ENCODE measurements around the gene SEC23B. TPM values are rescaled to one million over a fixed set of nuclear protein-coding genes. Genes with fewer than 3 reads are reported as not detected.

SEC23B gene
- total RNA-seq, 1 experiment from 2014 or later = 85.8 TPM

DNA sequence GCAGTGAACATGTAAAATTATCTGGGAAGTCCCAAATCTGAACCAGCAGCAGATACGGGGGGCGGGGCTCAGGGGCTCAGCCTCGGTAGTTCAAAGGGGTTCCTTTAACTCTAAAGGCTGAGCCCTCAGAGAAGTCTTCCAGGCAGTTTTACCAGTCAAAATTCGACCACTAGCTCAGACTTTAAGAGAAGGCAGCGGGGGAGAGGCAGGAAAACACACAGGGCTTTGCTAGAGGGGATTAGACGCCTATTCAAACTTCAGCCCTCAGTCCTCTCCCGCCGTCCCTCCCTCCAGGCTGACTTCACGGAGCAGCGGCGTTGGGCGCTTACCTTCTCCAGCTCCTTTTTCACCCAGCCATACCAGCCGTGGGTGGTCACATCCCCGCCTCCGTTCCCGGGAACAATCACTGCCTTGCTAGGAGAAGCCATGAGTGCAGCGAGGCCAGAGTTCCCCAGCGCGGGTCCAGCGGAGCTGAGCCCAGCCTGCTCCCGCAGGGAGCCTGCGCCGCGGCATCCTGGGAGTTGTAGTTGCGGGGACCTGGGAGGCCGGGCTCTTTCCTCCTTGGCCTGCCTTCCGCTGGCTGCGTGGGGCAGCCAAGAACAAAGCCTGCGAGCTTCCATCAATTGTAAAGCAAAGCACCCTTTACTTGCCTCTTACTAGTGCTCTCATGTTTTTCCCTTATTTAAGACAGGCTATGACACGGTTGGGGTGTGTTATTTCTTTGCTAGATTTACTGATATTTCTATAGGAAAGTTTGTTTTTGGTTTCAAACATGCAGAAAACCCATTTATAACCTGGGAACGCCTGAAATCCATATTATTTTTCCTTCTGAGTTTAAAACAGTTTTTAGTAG lies 10.8 kb upstream of the SEC23B start, which contains the start of gene RBBP9:
RBBP9 (minus strand) TSS at position 486 of the 853 bp plus-strand sequence; CDS start at position 428, 58 bp downstream.
- Histone ChIP-seq H3K36me3 (ENCODE audit: control insufficient read depth in 1 of 2, insufficient read depth in 2 of 2, low read length in 2 of 2) (no peaks in the 10 kb centered on the region; a peak in 1 of 4 replicates), H3K4me1 (ENCODE audit: control insufficient read depth in 1 of 2, insufficient read depth in 2 of 2, low read length in 2 of 2) (peaks cover 3 to 10% of the 10 kb centered on the region in 2 experiments; a peak in 3 of 4 replicates), H3K27ac (ENCODE audit: low read depth, low read length) (peak within 1 kb of the TSS; percentile 52), H3K4me2 (ENCODE audit: low read length) (peak within 1 kb of the TSS; percentile 77), H3K9me2 (ENCODE audit: insufficient read depth) (no peaks in the 10 kb centered on the region), H3K79me2 (ENCODE audit: insufficient read depth, low read length) (peaks cover 9% of the 10 kb centered on the region; the same call in 1 of the 2 replicates), H3K9ac (ENCODE audit: low read length) (peak within 1 kb of the TSS; percentile 71), H3K4me3 (replicated peaks in 1 of 2; ENCODE audit: low read depth in 1 of 2, low read length in 2 of 2) (peak within 1 kb of the TSS; percentile 74 to 76), H3K27me3 (ENCODE audit: insufficient read depth, low read length) (no peaks in the 10 kb centered on the region), H2AFZ (ENCODE audit: low read depth, low read length, poor library complexity, severe bottlenecking) (peak within 1 kb of the TSS; percentile 66), H4K20me1 (ENCODE audit: insufficient read depth) (no peaks in the 10 kb centered on the region), H3K9me3 (ENCODE audit: control insufficient read depth in 1 of 2, insufficient read depth in 1 of 2, low read depth in 1 of 2, low read length in 2 of 2) (no peaks in the 10 kb centered on the region)
- intact Hi-C loops (cut with micrococcal nuclease) = no loop called here
- BruUV-seq (replicated peaks) = TSS peak; percentile 59
- ATAC-seq = peak; percentile 100
- POLR2A ChIA-PET = interaction anchor here (0.6 to 4.1 kb wide), 4 partner anchors 10 to 195 kb away, joined by 3 to 43 read pairs (median 4); partner anchors contain the start of genes DZANK1, POLR3F and SEC23B
- DNase-seq (ENCODE audit: low read depth, low spot score) = peak; percentile 56
- RAD21 ChIA-PET (ENCODE audit: low non-redundant PET in 1 of 2, low total read pairs in 2 of 2, uncharacterized antibody in 2 of 2, unreplicated experiment in 2 of 2) = interaction anchor here in 1 of 2 experiments (1.2 kb wide), 1 partner anchor 10 kb away, joined by 3 read pairs; the partner anchor contains the start of gene SEC23B
- CTCF ChIA-PET = interaction anchor here (1.1 kb wide), 1 partner anchor 10 kb away, joined by 6 read pairs; the partner anchor contains the start of gene SEC23B
- TF ChIP-seq TCF7L2 (IDR thresholded peaks at IDR 0.05; ENCODE audit: borderline replicate concordance, extremely low read depth, insufficient read depth, insufficient read length) (peak; percentile 71), SIN3A (IDR thresholded peaks at IDR 0.05; ENCODE audit: low read depth) (no peak), EGR1 (IDR thresholded peaks at IDR 0.05; ENCODE audit: low read depth) (no peak), CTCF (IDR thresholded peaks at IDR 0.05 in 2 of 3, conservative IDR thresholded peaks at IDR 0.05 in 1 of 3; ENCODE audit: borderline replicate concordance in 1 of 3, insufficient read depth in 1 of 3, low read depth in 2 of 3, low read length in 2 of 3) (no peak), ELF1 (IDR thresholded peaks at IDR 0.05; ENCODE audit: borderline replicate concordance, low read depth) (peak; percentile 26; the same call in 1 of the 2 replicates), POLR2A (IDR thresholded peaks at IDR 0.05; ENCODE audit: borderline replicate concordance, extremely low read depth, insufficient read depth, insufficient read length) (peak; percentile 49), FOSL1 (IDR thresholded peaks at IDR 0.05; ENCODE audit: low read depth) (no peak), JUND (IDR thresholded peaks at IDR 0.05) (no peak), SP1 (IDR thresholded peaks at IDR 0.05; ENCODE audit: low read depth) (peak; percentile 21; the same call in 1 of the 2 replicates), SRF (IDR thresholded peaks at IDR 0.05; ENCODE audit: low read depth) (no peak), ZNF274 (IDR thresholded peaks at IDR 0.05; ENCODE audit: low read depth, low read length) (no peak), POLR2AphosphoS5 (IDR thresholded peaks at IDR 0.05; ENCODE audit: low read depth, low read length) (peak; percentile 83), EZH2phosphoT487 (IDR thresholded peaks at IDR 0.05; ENCODE audit: borderline replicate concordance) (no peak), EZH2 (IDR thresholded peaks at IDR 0.05) (no peak), ZFX (IDR thresholded peaks at IDR 0.05) (peak; percentile 48; the same call in 1 of the 2 replicates), ATF3 (IDR thresholded peaks at IDR 0.05) (no peak), CBX3 (IDR thresholded peaks at IDR 0.05; ENCODE audit: low read depth) (no peak), RAD21 (IDR thresholded peaks at IDR 0.05; ENCODE audit: low read depth) (no peak), MAX (IDR thresholded peaks at IDR 0.05) (peak; percentile 31; the same call in 1 of the 2 replicates), CEBPB (IDR thresholded peaks at IDR 0.05; ENCODE audit: low read depth) (no peak), YY1 (IDR thresholded peaks at IDR 0.05; ENCODE audit: extremely low read depth, insufficient replicate concordance, low read depth, low read length) (peak; percentile 88)
- TF ChIP-seq, protein P1, sequence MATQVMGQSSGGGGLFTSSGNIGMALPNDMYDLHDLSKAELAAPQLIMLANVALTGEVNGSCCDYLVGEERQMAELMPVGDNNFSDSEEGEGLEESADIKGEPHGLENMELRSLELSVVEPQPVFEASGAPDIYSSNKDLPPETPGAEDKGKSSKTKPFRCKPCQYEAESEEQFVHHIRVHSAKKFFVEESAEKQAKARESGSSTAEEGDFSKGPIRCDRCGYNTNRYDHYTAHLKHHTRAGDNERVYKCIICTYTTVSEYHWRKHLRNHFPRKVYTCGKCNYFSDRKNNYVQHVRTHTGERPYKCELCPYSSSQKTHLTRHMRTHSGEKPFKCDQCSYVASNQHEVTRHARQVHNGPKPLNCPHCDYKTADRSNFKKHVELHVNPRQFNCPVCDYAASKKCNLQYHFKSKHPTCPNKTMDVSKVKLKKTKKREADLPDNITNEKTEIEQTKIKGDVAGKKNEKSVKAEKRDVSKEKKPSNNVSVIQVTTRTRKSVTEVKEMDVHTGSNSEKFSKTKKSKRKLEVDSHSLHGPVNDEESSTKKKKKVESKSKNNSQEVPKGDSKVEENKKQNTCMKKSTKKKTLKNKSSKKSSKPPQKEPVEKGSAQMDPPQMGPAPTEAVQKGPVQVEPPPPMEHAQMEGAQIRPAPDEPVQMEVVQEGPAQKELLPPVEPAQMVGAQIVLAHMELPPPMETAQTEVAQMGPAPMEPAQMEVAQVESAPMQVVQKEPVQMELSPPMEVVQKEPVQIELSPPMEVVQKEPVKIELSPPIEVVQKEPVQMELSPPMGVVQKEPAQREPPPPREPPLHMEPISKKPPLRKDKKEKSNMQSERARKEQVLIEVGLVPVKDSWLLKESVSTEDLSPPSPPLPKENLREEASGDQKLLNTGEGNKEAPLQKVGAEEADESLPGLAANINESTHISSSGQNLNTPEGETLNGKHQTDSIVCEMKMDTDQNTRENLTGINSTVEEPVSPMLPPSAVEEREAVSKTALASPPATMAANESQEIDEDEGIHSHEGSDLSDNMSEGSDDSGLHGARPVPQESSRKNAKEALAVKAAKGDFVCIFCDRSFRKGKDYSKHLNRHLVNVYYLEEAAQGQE (IDR thresholded peaks at IDR 0.05; ENCODE audit: low read depth) = no peak
